DMS53 treated with DMSO at 0.1 percent for 48 hours (cell line): Measurements from ENCODE around the gene DOK7.
"Not testable (repeated sequence)": the region's sequence is repeated elsewhere in the genome, so short reads cannot be mapped to it uniquely, and the experiment has no call there.

Experiments
- DNase-seq: peaks from one replicate; lab custom pipeline; 2025; ENCODE audit not compliant: unreplicated experiment; lab: John Stamatoyannopoulos, UW

The DOK7 gene

GRCh38 chr4:3531318-3531878, 68.3 kb downstream of the DOK7 start:
- DNase-seq: no peak

DNA sequence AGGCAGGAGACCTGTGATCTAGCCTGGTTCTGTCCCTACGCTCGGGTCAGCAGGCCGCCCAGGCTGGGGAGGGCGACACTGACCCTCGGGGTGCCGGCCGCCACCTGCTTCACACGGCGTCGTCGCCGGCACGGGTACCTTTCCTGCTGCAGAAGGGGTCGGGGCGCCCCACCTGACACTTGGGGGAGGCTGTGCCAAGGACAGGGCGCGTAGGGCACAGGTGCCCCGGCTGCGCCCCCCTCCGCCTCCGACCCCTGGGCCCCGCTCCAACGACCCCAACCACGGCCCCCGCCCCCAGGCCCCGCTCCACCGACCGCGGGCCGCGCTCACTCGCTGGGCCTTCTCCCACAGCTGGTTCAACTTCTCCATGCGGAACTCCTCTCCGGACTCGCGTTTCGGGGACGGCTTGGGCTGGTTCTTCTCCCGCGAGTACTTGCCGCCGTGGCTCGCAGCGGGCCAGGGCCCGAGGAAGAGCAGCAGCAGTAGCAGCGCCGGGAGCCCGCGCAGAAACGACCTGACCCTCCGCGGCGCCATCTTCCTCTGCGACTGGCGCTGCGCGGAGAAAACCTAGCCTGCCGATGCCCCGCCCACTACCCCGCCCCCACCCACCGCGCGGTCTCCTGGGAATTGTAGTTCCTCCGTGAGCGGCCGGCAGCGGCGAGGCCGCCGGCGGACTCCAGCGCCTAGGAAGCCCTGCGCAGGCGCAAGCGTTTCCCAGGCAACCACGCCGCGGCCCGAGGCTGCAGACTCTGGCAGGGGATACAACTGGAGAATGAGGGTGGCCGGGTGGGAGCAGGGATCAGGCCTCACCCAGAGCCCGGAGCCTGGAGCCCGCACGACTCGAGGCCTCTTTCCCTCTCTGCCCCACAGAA, 69.0 kb downstream of the DOK7 start, which contains the start of gene LRPAP1:
Gene LRPAP1 (minus strand): TSS at position 544 of the 872 bp plus-strand sequence. CDS start 10 bp downstream, at position 534.
- peak; percentile 86 for DNase-seq

DNA sequence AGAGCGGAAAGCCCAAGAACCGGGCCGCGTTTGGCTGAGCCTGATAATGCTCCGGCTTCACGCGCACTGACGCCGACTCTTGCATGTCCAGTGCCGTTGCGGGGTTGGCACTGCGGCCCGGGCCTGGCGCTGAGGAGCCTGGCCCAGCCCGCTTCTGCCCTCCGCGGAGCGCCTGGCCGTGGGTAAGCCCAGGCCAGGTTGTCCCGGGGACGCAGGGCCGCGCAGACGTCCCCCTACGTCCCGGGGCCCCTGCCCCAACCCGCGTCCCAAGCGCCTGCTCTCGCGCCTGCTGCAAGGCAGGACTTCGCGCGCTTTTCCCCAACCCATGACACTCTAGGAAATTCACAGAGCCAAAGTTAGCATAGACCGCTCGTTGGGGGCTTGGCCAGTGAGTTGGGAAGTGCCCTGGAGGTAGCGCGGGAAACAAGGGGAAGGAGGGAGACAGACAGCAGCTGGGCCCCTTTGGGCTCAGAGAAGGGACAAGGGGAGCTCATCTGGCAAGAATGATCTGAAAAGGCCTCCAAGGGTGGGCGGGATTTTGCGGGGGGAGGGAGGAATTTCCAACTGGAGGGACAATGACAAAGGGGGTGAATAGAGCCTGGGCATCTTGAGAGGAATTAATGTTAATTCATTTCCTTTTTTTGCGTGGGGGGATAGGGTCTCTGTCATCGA, 69.8 kb downstream of the DOK7 start:
- DNase-seq: no peak

- DNase-seq: no peak
Observed at GRCh38 chr4:3533423-3533820, 70.3 kb downstream of the DOK7 start.

DNA sequence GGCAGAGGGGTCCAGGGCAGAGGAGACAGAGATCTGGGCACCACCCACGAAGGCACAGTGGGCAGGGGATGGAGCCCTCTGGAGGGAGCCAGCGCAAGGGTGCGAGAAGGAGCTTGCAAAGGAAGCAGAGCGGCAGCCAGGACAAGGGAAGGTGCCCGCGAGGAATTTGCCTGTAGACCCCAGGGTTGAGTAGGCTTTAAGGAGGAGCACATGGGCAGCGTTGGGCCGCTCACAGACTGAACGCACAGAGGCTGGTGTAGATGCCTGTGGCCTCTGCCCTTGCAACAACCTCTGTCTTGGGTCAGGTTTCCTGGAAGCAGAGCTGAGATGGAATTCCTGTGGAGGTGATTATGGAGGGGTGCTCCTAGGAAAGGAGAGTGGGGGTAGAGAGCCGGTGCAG, 72.7 kb downstream of the DOK7 start:
- DNase-seq: not testable (repeated sequence)

DNA sequence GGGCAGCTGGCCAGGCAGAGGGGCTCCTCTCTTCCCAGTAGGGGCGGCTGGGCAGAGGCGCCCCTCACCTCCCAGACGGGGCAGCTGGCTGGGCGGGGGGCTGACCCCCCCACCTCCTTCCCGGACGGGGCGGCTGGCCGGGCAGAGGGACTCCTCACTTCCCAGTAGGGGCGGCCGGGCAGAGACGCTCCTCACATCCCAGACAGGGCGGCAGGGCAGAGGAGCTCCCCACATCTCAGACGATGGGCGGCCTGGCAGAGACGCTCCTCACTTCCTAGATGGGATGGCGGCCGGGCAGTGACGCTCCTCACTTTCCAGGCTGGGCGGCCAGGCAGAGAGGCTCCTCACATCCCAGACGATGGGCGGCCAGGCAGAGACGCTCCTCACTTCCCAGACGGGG, 75.8 kb downstream of the DOK7 start:
- DNase-seq: not testable (repeated sequence)

GRCh38 chr4:3543415-3543814, 80.3 kb downstream of the DOK7 start:
- not testable (repeated sequence) for DNase-seq
